GM12891 (cell line): Measurements from ENCODE around the gene DENND1C.

Source experiments
- POLR2A ChIP-seq: IDR thresholded peaks from 2 replicates; pipeline ENCODE4 v1.6.1; 2011; ENCODE audit warnings: low read depth, low read length, control low read depth
- POLR2AphosphoS5 ChIP-seq: IDR thresholded peaks from 2 replicates; pipeline ENCODE4 v1.6.1; 2011; ENCODE audit warnings: low read depth, low read length, control low read depth
- TAF1 ChIP-seq: IDR thresholded peaks from 2 replicates; pipeline ENCODE4 v1.6.1; 2011; ENCODE audit warnings: low read depth, low read length, control low read depth

DNA sequence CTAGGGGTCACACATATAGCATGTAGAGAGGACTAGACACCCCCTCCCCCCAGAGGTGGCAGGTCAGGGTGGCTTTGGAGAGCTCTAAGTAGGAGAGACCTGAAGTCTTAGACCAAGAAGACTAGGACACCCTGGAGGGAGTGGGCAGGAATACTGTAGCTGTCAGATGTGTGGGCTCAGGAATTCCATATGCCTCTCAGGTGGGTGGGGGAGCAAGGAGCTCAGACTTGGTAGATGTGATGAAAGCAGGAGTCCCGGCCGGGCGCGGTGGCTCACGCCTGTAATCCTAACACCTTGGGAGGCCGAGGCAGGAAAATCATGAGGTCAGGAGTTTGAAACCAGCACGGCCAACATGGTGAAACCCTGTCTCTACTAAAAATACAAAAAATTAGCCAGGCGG, 15.9 kb downstream of the DENND1C start:
- TF ChIP-seq TAF1 (no peak), POLR2A (no peak), POLR2AphosphoS5 (no peak)
